GM12874 (cell line): ENCODE data around the gene PCK1.

Source experiments
- TF ChIP-seq, protein P1 (sequence below): IDR thresholded peaks from 2 replicates; pipeline ENCODE4 v1.5.1; 2011; ENCODE audit warnings: low read depth, mild to moderate bottlenecking, control low read depth, low read length, moderate library complexity; ENCODE audit not compliant: insufficient read depth

PCK1 gene

DNA sequence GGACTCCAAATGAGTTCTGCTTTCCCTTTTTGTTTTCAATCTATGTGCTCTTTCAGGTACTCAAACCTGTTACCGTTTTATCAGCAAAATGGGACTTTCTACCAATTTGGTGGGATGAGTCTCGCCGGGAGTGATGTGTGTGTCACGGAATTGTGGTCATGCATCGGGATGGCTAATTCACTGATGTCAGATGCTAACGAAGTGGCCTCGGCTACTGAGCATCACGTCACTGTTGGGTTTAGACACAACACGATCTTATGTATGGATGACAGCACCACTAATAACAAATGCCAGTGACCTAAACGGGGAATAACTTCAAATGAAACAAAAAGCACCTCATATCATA, 1.6 kb upstream of the PCK1 start:
- TF ChIP-seq, protein P1, sequence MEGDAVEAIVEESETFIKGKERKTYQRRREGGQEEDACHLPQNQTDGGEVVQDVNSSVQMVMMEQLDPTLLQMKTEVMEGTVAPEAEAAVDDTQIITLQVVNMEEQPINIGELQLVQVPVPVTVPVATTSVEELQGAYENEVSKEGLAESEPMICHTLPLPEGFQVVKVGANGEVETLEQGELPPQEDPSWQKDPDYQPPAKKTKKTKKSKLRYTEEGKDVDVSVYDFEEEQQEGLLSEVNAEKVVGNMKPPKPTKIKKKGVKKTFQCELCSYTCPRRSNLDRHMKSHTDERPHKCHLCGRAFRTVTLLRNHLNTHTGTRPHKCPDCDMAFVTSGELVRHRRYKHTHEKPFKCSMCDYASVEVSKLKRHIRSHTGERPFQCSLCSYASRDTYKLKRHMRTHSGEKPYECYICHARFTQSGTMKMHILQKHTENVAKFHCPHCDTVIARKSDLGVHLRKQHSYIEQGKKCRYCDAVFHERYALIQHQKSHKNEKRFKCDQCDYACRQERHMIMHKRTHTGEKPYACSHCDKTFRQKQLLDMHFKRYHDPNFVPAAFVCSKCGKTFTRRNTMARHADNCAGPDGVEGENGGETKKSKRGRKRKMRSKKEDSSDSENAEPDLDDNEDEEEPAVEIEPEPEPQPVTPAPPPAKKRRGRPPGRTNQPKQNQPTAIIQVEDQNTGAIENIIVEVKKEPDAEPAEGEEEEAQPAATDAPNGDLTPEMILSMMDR = no peak

DNA sequence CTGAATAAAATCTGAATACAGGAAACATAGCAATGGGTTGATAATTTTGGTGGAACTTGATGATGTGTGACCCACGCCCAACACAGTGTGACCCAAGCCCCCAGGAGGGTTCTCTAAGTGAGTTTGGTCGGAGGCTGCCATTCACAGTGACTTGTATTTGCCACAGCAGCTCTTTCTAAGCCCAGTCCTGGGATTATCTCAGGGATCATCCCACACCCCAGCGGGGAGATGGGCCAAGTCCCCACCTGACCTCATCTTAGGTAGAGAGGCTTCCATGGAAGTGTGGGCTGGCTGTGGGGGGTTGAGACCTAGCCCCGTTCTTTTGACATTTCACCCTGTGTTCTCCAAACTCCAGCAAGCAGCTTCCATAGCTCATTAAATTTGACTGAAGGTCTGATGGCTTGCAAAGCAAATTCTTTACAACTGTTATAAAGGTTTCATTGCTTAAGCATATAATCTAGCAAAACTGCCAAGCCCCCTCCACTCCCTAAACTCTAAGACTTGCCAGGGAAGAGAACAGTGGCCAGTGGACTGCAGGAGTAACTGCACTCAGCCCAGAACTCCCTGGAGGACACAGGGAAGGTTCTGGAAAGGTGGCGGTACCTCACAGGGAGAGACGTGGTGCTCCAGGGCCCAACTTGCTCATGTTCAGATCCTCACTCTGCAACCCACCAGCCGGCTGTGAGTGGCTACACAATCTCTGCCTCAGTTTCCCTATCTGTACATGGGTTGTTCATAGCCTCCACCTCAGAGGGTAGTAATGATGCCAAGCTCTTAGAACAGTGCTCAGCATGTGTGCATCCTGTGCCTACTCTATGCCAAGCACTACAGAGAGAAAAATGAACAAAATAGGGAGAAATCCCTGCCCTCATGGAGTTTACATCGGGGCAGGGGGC, 1.0 kb upstream of the PCK1 start:
- TF ChIP-seq, protein P1 = no peak

DNA sequence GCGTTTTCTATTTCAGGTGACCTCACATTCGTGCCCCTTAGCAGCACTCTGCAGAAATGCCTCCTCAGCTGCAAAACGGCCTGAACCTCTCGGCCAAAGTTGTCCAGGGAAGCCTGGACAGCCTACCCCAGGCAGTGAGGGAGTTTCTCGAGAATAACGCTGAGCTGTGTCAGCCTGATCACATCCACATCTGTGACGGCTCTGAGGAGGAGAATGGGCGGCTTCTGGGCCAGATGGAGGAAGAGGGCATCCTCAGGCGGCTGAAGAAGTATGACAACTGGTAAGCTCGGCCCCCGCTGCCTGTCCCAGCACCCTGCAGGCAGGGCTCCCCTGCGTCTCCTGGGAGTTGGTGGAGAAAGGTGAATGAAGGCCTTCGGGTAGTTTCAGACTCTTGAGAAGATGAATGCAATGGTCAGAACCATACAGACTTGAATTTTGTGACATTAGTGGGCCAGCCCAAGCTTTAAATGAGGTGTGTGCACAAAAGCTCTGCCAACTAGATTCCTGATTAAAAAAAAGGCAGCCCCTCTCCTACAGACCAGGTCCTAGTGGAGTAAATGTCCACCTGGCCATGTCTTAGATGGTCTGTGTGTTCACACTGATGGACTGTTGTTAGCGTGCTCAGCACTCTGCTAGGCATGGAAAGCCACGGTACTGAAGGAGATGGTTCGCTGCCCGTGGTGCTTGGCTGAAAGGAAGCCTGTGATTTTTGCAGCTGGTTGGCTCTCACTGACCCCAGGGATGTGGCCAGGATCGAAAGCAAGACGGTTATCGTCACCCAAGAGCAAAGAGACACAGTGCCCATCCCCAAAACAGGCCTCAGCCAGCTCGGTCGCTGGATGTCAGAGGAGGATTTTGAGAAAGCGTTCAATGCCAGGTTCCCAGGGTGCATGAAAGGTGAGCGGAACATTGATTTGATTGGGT, 708 bp downstream of the PCK1 start:
- TF ChIP-seq, protein P1 = no peak

DNA sequence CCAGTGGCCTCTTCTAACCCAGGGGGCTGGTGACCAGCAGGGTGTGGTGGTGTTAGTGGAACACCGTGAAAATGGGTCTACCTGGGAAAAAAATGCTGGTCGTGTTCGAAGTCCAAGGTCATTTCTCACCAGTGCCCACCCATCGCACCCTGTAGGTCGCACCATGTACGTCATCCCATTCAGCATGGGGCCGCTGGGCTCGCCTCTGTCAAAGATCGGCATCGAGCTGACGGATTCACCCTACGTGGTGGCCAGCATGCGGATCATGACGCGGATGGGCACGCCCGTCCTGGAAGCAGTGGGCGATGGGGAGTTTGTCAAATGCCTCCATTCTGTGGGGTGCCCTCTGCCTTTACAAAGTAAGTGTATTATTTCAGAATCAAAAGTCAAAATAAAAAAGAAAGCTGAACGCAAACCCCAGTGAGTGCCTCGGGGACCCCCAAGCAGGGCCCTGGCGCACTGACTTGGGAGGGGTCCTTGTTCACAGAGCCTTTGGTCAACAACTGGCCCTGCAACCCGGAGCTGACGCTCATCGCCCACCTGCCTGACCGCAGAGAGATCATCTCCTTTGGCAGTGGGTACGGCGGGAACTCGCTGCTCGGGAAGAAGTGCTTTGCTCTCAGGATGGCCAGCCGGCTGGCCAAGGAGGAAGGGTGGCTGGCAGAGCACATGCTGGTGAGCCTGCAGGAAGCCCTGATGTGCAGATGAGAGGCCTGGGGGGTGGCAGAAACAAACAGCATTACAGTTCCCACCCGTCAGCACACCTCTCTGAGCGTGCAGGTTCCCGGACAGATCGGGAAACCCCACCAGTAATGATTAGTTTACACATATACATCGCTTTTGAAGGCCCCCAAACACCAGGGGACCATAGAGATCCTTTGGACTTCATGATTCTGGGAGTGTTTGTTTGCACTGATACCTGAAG, 1.9 kb downstream of the PCK1 start:
- TF ChIP-seq, protein P1 = no peak

DNA sequence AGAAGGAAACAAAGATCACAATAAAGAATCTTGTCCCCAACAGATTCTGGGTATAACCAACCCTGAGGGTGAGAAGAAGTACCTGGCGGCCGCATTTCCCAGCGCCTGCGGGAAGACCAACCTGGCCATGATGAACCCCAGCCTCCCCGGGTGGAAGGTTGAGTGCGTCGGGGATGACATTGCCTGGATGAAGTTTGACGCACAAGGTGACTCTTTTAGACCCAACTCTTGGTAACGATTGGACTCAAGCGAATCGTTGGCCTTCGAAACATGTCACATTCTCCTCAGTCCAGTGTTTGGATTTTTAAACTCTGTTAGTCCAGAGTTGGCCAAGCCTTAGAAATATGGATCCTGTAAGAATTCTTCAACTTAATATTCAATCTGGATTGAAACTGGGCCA, 2.6 kb downstream of the PCK1 start:
- TF ChIP-seq, protein P1 = no peak

DNA sequence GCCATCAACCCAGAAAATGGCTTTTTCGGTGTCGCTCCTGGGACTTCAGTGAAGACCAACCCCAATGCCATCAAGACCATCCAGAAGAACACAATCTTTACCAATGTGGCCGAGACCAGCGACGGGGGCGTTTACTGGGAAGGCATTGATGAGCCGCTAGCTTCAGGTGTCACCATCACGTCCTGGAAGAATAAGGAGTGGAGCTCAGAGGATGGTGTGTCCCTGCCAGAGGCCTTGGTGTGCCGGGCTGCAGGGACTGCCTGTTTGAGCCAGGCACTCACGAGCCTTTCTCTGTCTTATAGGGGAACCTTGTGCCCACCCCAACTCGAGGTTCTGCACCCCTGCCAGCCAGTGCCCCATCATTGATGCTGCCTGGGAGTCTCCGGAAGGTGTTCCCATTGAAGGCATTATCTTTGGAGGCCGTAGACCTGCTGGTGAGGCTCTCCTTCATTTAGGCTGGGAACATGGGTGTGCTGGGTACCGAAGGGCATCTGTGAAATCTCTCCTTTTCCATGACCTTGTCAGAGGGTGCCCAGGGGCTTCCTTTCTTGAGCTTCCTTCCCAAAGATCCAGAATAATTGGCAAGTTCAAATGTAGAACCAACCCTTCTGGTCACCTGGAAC, 3.4 kb downstream of the PCK1 start:
- TF ChIP-seq, protein P1 = no peak
